Mammary epithelial cell (primary cell): Measurements from ENCODE around the gene SUN2.

Experiments
- EZH2 ChIP-seq: IDR thresholded peaks from 2 replicates; pipeline ENCODE4 v1.6.1; 2012; ENCODE audit warnings: low read length, inconsistent platforms, borderline replicate concordance
- TF ChIP-seq, protein P1 (sequence below), 2 donors: IDR thresholded peaks in 1 of 2; conservative IDR thresholded peaks in 1 of 2; 2 replicates each; pipeline ENCODE4 v1.5.1; 2011 to 2012; ENCODE audit warnings: inconsistent platforms in 2 of 2, low read length in 2 of 2, mild to moderate bottlenecking in 2 of 2, control low read depth in 1 of 2, low read depth in 1 of 2; ENCODE audit not compliant: insufficient read depth in 1 of 2; ENCODE audit errors: extremely low read depth in 1 of 2

DNA sequence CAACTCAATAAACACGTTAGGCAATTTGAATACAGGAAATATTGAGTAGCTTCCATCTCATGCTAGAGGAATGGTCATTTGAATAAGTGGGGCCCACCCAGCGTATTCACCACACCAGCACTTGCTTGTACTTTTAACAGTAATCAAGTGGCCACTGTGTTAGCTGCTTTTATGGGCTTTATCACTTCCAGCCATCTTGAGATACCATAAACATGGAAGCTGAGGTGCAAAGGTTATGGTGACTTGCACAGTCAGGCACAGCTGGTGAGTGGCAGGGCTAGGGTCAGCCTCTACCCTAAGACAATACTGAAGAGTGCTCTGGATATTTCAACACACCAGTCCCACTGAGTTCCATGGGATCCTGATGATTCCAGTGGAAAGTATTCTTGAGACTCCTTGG is 61.7 kb downstream of the SUN2 start:
- TF ChIP-seq, protein P1, sequence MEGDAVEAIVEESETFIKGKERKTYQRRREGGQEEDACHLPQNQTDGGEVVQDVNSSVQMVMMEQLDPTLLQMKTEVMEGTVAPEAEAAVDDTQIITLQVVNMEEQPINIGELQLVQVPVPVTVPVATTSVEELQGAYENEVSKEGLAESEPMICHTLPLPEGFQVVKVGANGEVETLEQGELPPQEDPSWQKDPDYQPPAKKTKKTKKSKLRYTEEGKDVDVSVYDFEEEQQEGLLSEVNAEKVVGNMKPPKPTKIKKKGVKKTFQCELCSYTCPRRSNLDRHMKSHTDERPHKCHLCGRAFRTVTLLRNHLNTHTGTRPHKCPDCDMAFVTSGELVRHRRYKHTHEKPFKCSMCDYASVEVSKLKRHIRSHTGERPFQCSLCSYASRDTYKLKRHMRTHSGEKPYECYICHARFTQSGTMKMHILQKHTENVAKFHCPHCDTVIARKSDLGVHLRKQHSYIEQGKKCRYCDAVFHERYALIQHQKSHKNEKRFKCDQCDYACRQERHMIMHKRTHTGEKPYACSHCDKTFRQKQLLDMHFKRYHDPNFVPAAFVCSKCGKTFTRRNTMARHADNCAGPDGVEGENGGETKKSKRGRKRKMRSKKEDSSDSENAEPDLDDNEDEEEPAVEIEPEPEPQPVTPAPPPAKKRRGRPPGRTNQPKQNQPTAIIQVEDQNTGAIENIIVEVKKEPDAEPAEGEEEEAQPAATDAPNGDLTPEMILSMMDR (conservative IDR thresholded peaks at IDR 0.05 in 1 of 2, IDR thresholded peaks at IDR 0.05 in 1 of 2; ENCODE audit: extremely low read depth in 1 of 2, insufficient read depth in 1 of 2, low read depth in 1 of 2, low read length in 2 of 2) = no peak
- no peak for TF ChIP-seq EZH2
